Neural cell (in vitro differentiated cells): ENCODE results near the gene EXOC3L2. TPM values are rescaled to one million over a fixed set of nuclear protein-coding genes. Genes with fewer than 3 reads are reported as not detected.

Experiments used
- H2AFZ ChIP-seq: fragments of 200-600, 300-800 bp; sonication (generic), shearing (Covaris generic); 2 replicates; pipeline ENCODE4 v1.6.0; 2014; ENCODE audit warnings: low read depth, mild to moderate bottlenecking, antibody characterized with exemption, low read length, moderate library complexity
- H3F3A ChIP-seq: fragments of 200-600 bp; shearing (Covaris generic); 2 replicates; pipeline ENCODE4 v1.6.1; 2016; ENCODE audit warnings: mild to moderate bottlenecking, moderate library complexity, mixed read lengths, antibody characterized with exemption, low read length; ENCODE audit not compliant: insufficient read depth, poor library complexity, severe bottlenecking
- H3K27ac ChIP-seq: fragments of 200-600, 300-800 bp; sonication (generic), shearing (Covaris generic); 2 replicates; pipeline ENCODE4 v1.5.1; 2014; ENCODE audit warnings: mild to moderate bottlenecking, low read length, moderate library complexity
- H3K27me3 ChIP-seq: fragments of 300-800, 200-600 bp; sonication (generic), shearing (Covaris generic); 2 replicates; pipeline ENCODE4 v1.6.0; 2014; ENCODE audit warnings: mild to moderate bottlenecking, low read depth, low read length, moderate library complexity; ENCODE audit not compliant: insufficient read depth
- H3K36me3 ChIP-seq: fragments of 300-800, 200-600 bp; sonication (generic), shearing (Covaris generic); 2 replicates; pipeline ENCODE4 v1.5.1; 2014; ENCODE audit warnings: mild to moderate bottlenecking, antibody characterized with exemption, low read length, moderate library complexity; ENCODE audit not compliant: insufficient read depth
- H3K4me2 ChIP-seq: fragments of 300-800, 200-600 bp; sonication (generic), shearing (Covaris generic); 2 replicates; pipeline ENCODE4 v1.6.0; 2014; ENCODE audit warnings: mild to moderate bottlenecking, low read length
- H3K4me3 ChIP-seq: fragments of 300-800, 200-600 bp; sonication (generic), shearing (Covaris generic); 2 replicates; pipeline ENCODE4 v1.5.1; 2014; ENCODE audit warnings: mild to moderate bottlenecking, low read length, moderate library complexity
- H3K79me2 ChIP-seq: fragments of 200-600 bp; shearing (Covaris generic); replicated peaks from 2 replicates; pipeline ENCODE4 v1.6.0; 2014; ENCODE audit warnings: mild to moderate bottlenecking, low read length, moderate library complexity; ENCODE audit not compliant: insufficient read depth
- H3K9ac ChIP-seq: fragments of 300-800, 200-600 bp; sonication (generic), shearing (Covaris generic); 2 replicates; pipeline ENCODE4 v1.6.1; 2016; ENCODE audit warnings: mild to moderate bottlenecking, low read length, mixed read lengths
- H3K9me2 ChIP-seq: fragments of 200-600 bp; shearing (Covaris generic); 2 replicates; pipeline ENCODE4 v1.6.1; 2016; ENCODE audit warnings: mild to moderate bottlenecking, low read length, mixed read lengths; ENCODE audit not compliant: insufficient read depth
- H3K9me3 ChIP-seq: fragments of 200-600, 300-800 bp; sonication (generic), shearing (Covaris generic); 2 replicates; pipeline ENCODE4 v1.6.1; 2016; ENCODE audit warnings: mild to moderate bottlenecking, mixed run types, low read length, moderate library complexity, mixed read lengths
- H4K20me1 ChIP-seq: fragments of 200-600 bp; shearing (Covaris generic); 2 replicates; pipeline ENCODE4 v1.6.1; 2016; ENCODE audit warnings: mild to moderate bottlenecking, mixed run types; ENCODE audit not compliant: insufficient read depth
- EP300 ChIP-seq: fragments of 450-650 bp; conservative IDR thresholded peaks from 2 replicates; pipeline ENCODE4 v1.6.1; 2014; ENCODE audit warnings: antibody characterized with exemption, mild to moderate bottlenecking, moderate library complexity; ENCODE audit not compliant: poor library complexity, severe bottlenecking
- EZH2 ChIP-seq: fragments of 200-600, 300-800 bp; shearing (Covaris generic), sonication (generic); IDR thresholded peaks from 2 replicates; pipeline ENCODE4 v1.6.1; 2014; ENCODE audit warnings: antibody characterized with exemption, low read length, borderline replicate concordance, mild to moderate bottlenecking; ENCODE audit not compliant: insufficient read depth, poor library complexity, severe bottlenecking
- MXI1 ChIP-seq: fragments of 450-650 bp; conservative IDR thresholded peaks from 2 replicates; pipeline ENCODE4 v1.6.1; 2014; ENCODE audit warnings: antibody characterized with exemption, mild to moderate bottlenecking; ENCODE audit not compliant: poor library complexity, severe bottlenecking
- POLR2AphosphoS5 ChIP-seq: IDR thresholded peaks from 2 replicates; pipeline ENCODE4 v1.6.1; 2012
- RAD21 ChIP-seq: fragments of 450-650 bp; conservative IDR thresholded peaks from 2 replicates; pipeline ENCODE4 v1.6.1; 2014; ENCODE audit warnings: antibody characterized with exemption, mild to moderate bottlenecking, moderate library complexity
- REST ChIP-seq: IDR thresholded peaks from 2 replicates; pipeline ENCODE4 v1.6.1; 2012; ENCODE audit warnings: borderline replicate concordance
- SMC3 ChIP-seq: fragments of 450-650 bp; conservative IDR thresholded peaks from 2 replicates; pipeline ENCODE4 v1.6.1; 2014; ENCODE audit warnings: antibody characterized with exemption, mild to moderate bottlenecking, moderate library complexity; ENCODE audit not compliant: poor library complexity
- TAF1 ChIP-seq: IDR thresholded peaks from 2 replicates; pipeline ENCODE4 v1.6.1; 2012; ENCODE audit warnings: low read depth
- polyA plus RNA-seq: library from polyadenylated mRNA; depleted of rRNA; stranded (reverse); fragments of >200 nt; gene quantifications from 2 replicates; pipeline ENCODE4 v1.2.3, GENCODE V29; 2014
- TF ChIP-seq, protein P1 (sequence below): fragments of 450-650 bp; IDR thresholded peaks from 2 replicates; pipeline ENCODE4 v1.5.1; 2014; ENCODE audit warnings: antibody characterized with exemption, mild to moderate bottlenecking, moderate library complexity; ENCODE audit not compliant: poor library complexity, severe bottlenecking

Gene EXOC3L2
- polyA plus RNA-seq, 1 donor from 2014 or later: not detected

DNA sequence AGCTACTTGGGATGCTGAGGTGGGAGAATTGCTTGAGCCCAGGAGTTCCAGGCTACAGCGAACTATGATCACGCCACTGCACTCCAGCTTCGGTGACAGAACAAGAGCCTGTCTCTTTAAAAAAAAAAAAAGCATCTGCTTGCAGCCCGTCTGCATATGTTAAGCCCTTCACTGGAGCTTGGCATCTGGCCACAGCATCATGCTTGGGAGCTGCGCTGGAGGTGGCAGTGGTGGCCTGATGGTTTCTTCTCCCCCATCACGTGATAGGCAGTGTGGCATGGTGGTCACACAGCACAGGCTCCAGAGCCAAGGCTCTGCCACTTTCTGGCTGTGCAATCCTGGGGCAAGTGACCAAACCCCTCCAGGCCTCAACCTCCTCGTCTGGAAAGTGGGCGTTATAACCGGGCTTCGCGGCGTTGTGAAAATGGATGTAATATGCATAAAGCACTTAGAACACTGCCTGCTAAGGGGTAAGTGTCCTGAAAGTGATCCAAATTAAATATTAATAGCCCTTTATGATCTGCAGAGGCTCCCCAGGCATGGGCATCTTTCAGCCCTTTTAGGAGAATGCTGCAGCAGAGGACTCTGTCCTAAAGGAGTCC lies 30.3 kb upstream of the EXOC3L2 start:
- no peaks in the 10 kb centered on the region for H3K9me2 ChIP-seq
- H3K9me3 ChIP-seq: no peaks in the 10 kb centered on the region
- no peaks in the 10 kb centered on the region for H3F3A ChIP-seq
- H3K36me3 ChIP-seq: no peaks in the 10 kb centered on the region
- no peaks in the 10 kb centered on the region for H4K20me1 ChIP-seq
- H3K4me2 ChIP-seq: no peak overlapping the region
- TF ChIP-seq POLR2AphosphoS5 (no peak), SMC3 (no peak), EZH2 (no peak), REST (no peak), EP300 (no peak), MXI1 (no peak), RAD21 (no peak), TAF1 (no peak)
- TF ChIP-seq, protein P1, sequence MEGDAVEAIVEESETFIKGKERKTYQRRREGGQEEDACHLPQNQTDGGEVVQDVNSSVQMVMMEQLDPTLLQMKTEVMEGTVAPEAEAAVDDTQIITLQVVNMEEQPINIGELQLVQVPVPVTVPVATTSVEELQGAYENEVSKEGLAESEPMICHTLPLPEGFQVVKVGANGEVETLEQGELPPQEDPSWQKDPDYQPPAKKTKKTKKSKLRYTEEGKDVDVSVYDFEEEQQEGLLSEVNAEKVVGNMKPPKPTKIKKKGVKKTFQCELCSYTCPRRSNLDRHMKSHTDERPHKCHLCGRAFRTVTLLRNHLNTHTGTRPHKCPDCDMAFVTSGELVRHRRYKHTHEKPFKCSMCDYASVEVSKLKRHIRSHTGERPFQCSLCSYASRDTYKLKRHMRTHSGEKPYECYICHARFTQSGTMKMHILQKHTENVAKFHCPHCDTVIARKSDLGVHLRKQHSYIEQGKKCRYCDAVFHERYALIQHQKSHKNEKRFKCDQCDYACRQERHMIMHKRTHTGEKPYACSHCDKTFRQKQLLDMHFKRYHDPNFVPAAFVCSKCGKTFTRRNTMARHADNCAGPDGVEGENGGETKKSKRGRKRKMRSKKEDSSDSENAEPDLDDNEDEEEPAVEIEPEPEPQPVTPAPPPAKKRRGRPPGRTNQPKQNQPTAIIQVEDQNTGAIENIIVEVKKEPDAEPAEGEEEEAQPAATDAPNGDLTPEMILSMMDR: no peak
- no peak overlapping the region for H2AFZ ChIP-seq
- no peaks in the 10 kb centered on the region for H3K79me2 ChIP-seq
- H3K9ac ChIP-seq: no peak overlapping the region
- H3K27me3 ChIP-seq: no peaks in the 10 kb centered on the region
- H3K27ac ChIP-seq: no peak overlapping the region
- H3K4me3 ChIP-seq: no peak overlapping the region

DNA sequence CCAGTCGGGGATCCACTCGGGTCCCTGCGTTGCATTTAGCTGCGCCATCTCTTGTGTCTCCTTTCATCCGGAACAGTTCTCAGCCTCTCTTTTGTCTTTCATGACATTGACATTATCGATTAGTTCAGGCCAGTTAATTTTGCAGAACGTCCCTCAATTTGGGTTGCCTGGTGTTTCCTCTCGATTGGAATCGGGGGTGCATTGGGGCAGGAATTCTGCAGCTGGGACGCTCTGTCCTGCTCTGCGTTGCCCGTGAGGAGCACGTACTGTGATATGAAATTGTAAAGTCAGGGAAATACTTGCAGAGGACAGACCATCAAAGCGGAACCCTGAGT lies 28.3 kb upstream of the EXOC3L2 start:
- Histone ChIP-seq H3K27ac (no peak overlapping the region), H2AFZ (no peak overlapping the region), H3K4me2 (no peak overlapping the region), H3F3A (no peaks in the 10 kb centered on the region), H3K9ac (no peak overlapping the region), H3K36me3 (no peaks in the 10 kb centered on the region), H3K4me3 (no peak overlapping the region), H3K79me2 (no peaks in the 10 kb centered on the region), H4K20me1 (no peaks in the 10 kb centered on the region), H3K9me3 (no peaks in the 10 kb centered on the region), H3K27me3 (no peaks in the 10 kb centered on the region), H3K9me2 (no peaks in the 10 kb centered on the region)
- no peak for TF ChIP-seq MXI1
- no peak for TF ChIP-seq TAF1
- TF ChIP-seq RAD21: no peak
- no peak for TF ChIP-seq POLR2AphosphoS5
- no peak for TF ChIP-seq EP300
- TF ChIP-seq REST: no peak
- TF ChIP-seq, protein P1: no peak
- no peak for TF ChIP-seq EZH2
- TF ChIP-seq SMC3: no peak
